BLaER1 treated with 17β-estradiol and CSF1 and Interleukin-3, amounts not matched to agents 10 nM and 100 nM (cell line): ENCODE data around the gene MSRB3.

Source experiments
- H3K27ac ChIP-seq, 11 experiments: shearing (Covaris generic); formaldehyde crosslinking; 2 replicates each; pipeline ENCODE4 v1.8.1; 2022
- H3K27me3 ChIP-seq, 11 experiments: shearing (Covaris generic); formaldehyde crosslinking; 2 replicates each; pipeline ENCODE4 v1.8.1; 2022
- H3K36me3 ChIP-seq, 11 experiments: shearing (Covaris generic); formaldehyde crosslinking; 2 replicates each; pipeline ENCODE4 v1.8.1; 2022
- H3K4me1 ChIP-seq, 10 experiments: shearing (Covaris generic); formaldehyde crosslinking; 2 replicates each; pipeline ENCODE4 v1.8.1; 2022
- H3K4me2 ChIP-seq, 11 experiments: shearing (Covaris generic); formaldehyde crosslinking; 2 replicates each; pipeline ENCODE4 v1.8.1; 2022
- H3K4me3 ChIP-seq, 10 experiments: shearing (Covaris generic); formaldehyde crosslinking; 2 replicates each; pipeline ENCODE4 v1.8.1; 2022
- H3K9ac ChIP-seq, 11 experiments: shearing (Covaris generic); formaldehyde crosslinking; 2 replicates each; pipeline ENCODE4 v1.8.1; 2022
- H3K9me3 ChIP-seq, 11 experiments: shearing (Covaris generic); formaldehyde crosslinking; replicated peaks in 1 of 11; 2 replicates each; pipeline ENCODE4 v1.8.1; 2022
- H4K20me1 ChIP-seq, 11 experiments: shearing (Covaris generic); formaldehyde crosslinking; 2 replicates each; pipeline ENCODE4 v1.8.1; 2022
- Cebpa-rat ChIP-seq, 11 experiments: shearing (Covaris generic); IDR thresholded peaks; 2 replicates each; pipeline ENCODE4 v1.8.1; 2022

The MSRB3 gene

GRCh38 chr12:65411171-65411570 is 132.7 kb downstream of the MSRB3 start:
- peaks cover 0 to 9% (median 5%) of the 10 kb centered on the region in 10 experiments; a peak in 3 of 20 replicates for H3K4me1 ChIP-seq
- no peaks in the 10 kb centered on the region for H4K20me1 ChIP-seq
- H3K9me3 ChIP-seq: peaks cover 0 to 21% (median 0%) of the 10 kb centered on the region in 11 experiments; a peak in 7 of 22 replicates
- H3K9ac ChIP-seq: no peak overlapping the region
- no peaks in the 10 kb centered on the region for H3K27me3 ChIP-seq
- no peaks in the 10 kb centered on the region for H3K36me3 ChIP-seq
- no peak for TF ChIP-seq Cebpa-rat (IDR thresholded peaks at IDR 0.05)
- no peak overlapping the region for H3K4me2 ChIP-seq
- H3K27ac ChIP-seq: no peak overlapping the region
- no peak overlapping the region for H3K4me3 ChIP-seq

- Histone ChIP-seq H3K36me3 (no peaks in the 10 kb centered on the region), H4K20me1 (no peaks in the 10 kb centered on the region), H3K27ac (no peak overlapping the region), H3K9ac (no peak overlapping the region), H3K9me3 (peaks cover 3 to 29% (median 11%) of the 10 kb centered on the region in 11 experiments; a peak in 18 of 22 replicates), H3K4me3 (no peak overlapping the region), H3K4me2 (peak overlapping the region in 1 of 11 experiments; percentile 31; a peak in 1 of 22 replicates), H3K27me3 (no peaks in the 10 kb centered on the region), H3K4me1 (peaks cover 0 to 9% (median 5%) of the 10 kb centered on the region in 10 experiments; a peak in 3 of 20 replicates)
- no peak for TF ChIP-seq Cebpa-rat (IDR thresholded peaks at IDR 0.05)
These were observed 136.0 kb downstream of the MSRB3 start for GRCh38 chr12:65414526-65414925.

GRCh38 chr12:65415826-65416225 is 137.3 kb downstream of the MSRB3 start:
- Histone ChIP-seq H3K9ac (no peak overlapping the region), H3K27me3 (no peaks in the 10 kb centered on the region), H3K4me3 (no peak overlapping the region), H3K27ac (no peak overlapping the region), H3K36me3 (no peaks in the 10 kb centered on the region), H3K9me3 (peaks cover 16 to 40% (median 23%) of the 10 kb centered on the region in 11 experiments), H3K4me1 (peaks cover 0 to 9% (median 0%) of the 10 kb centered on the region in 10 experiments; a peak in 3 of 20 replicates), H3K4me2 (no peak overlapping the region), H4K20me1 (no peaks in the 10 kb centered on the region)
- no peak for TF ChIP-seq Cebpa-rat (IDR thresholded peaks at IDR 0.05)

- Histone ChIP-seq H4K20me1 (no peaks in the 10 kb centered on the region), H3K9ac (no peak overlapping the region), H3K9me3 (peaks cover 34 to 66% (median 42%) of the 10 kb centered on the region in 11 experiments), H3K4me1 (peaks cover 0 to under 1% (median 0%) of the 10 kb centered on the region in 10 experiments; a peak in 2 of 20 replicates), H3K27ac (no peak overlapping the region), H3K4me3 (no peak overlapping the region), H3K36me3 (no peaks in the 10 kb centered on the region), H3K27me3 (no peaks in the 10 kb centered on the region), H3K4me2 (no peak overlapping the region)
- no peak for TF ChIP-seq Cebpa-rat (IDR thresholded peaks at IDR 0.05)
These were observed 141.0 kb downstream of the MSRB3 start for GRCh38 chr12:65419284-65420072.

- H3K4me1 ChIP-seq: no peaks in the 10 kb centered on the region
- no peak overlapping the region for H3K4me2 ChIP-seq
- no peak overlapping the region for H3K9ac ChIP-seq
- peaks cover 41 to 65% (median 49%) of the 10 kb centered on the region in 11 experiments for H3K9me3 ChIP-seq
- H3K27ac ChIP-seq: no peak overlapping the region
- no peaks in the 10 kb centered on the region for H4K20me1 ChIP-seq
- TF ChIP-seq Cebpa-rat (IDR thresholded peaks at IDR 0.05): no peak
- H3K36me3 ChIP-seq: no peaks in the 10 kb centered on the region
- no peaks in the 10 kb centered on the region for H3K27me3 ChIP-seq
- H3K4me3 ChIP-seq: no peak overlapping the region
These were observed 142.5 kb downstream of the MSRB3 start for GRCh38 chr12:65420941-65421340.

- Histone ChIP-seq H3K9me3 (peaks cover 20 to 50% (median 32%) of the 10 kb centered on the region in 11 experiments), H4K20me1 (no peaks in the 10 kb centered on the region), H3K9ac (no peak overlapping the region), H3K4me1 (0 out of 20 replicates have a peak, but pooled peaks cover 0 to 7% (median 0%) of the 10 kb centered on the region in 10 experiments), H3K4me3 (no peak overlapping the region), H3K36me3 (no peaks in the 10 kb centered on the region), H3K27me3 (no peaks in the 10 kb centered on the region), H3K4me2 (no peak overlapping the region; a peak in 1 of 22 replicates), H3K27ac (no peak overlapping the region)
- TF ChIP-seq Cebpa-rat (IDR thresholded peaks at IDR 0.05): no peak
These were observed 149.2 kb downstream of the MSRB3 start for GRCh38 chr12:65427646-65428045.

- Histone ChIP-seq H3K36me3 (no peaks in the 10 kb centered on the region), H4K20me1 (no peaks in the 10 kb centered on the region), H3K9me3 (peaks cover 13 to 37% (median 26%) of the 10 kb centered on the region in 11 experiments; a peak in 21 of 22 replicates), H3K9ac (no peak overlapping the region), H3K4me3 (no peak overlapping the region), H3K27ac (no peak overlapping the region), H3K4me1 (0 out of 20 replicates have a peak, but pooled peaks cover 0 to 7% (median 0%) of the 10 kb centered on the region in 10 experiments), H3K4me2 (0 out of 22 replicates have a peak overlapping the region, but pooled peaks of 1 of the 11 experiments have one; percentile 19), H3K27me3 (no peaks in the 10 kb centered on the region)
- no peak for TF ChIP-seq Cebpa-rat (IDR thresholded peaks at IDR 0.05)
These were observed 151.5 kb downstream of the MSRB3 start for GRCh38 chr12:65430006-65430405.

GRCh38 chr12:65430571-65431306 is 152.3 kb downstream of the MSRB3 start:
- no peak overlapping the region for H3K4me3 ChIP-seq
- H3K9me3 ChIP-seq: peaks cover 12 to 29% (median 22%) of the 10 kb centered on the region in 11 experiments; a peak in 21 of 22 replicates
- TF ChIP-seq Cebpa-rat (IDR thresholded peaks at IDR 0.05): no peak
- 0 out of 20 replicates have a peak, but pooled peaks cover 0 to 7% (median 0%) of the 10 kb centered on the region in 10 experiments for H3K4me1 ChIP-seq
- H3K36me3 ChIP-seq: no peaks in the 10 kb centered on the region
- no peak overlapping the region for H3K4me2 ChIP-seq
- no peaks in the 10 kb centered on the region for H3K27me3 ChIP-seq
- H4K20me1 ChIP-seq: no peaks in the 10 kb centered on the region
- no peak overlapping the region for H3K27ac ChIP-seq
- no peak overlapping the region for H3K9ac ChIP-seq

- no peak overlapping the region for H3K9ac ChIP-seq
- no peak overlapping the region for H3K4me2 ChIP-seq
- H3K4me3 ChIP-seq: no peak overlapping the region
- no peaks in the 10 kb centered on the region for H3K36me3 ChIP-seq
- H4K20me1 ChIP-seq: no peaks in the 10 kb centered on the region
- no peaks in the 10 kb centered on the region for H3K27me3 ChIP-seq
- H3K9me3 ChIP-seq: peaks cover 2 to 16% (median 10%) of the 10 kb centered on the region in 11 experiments; a peak in 18 of 22 replicates
- H3K27ac ChIP-seq: no peak overlapping the region
- 0 out of 20 replicates have a peak, but pooled peaks cover 0 to 7% (median 0%) of the 10 kb centered on the region in 10 experiments for H3K4me1 ChIP-seq
- no peak for TF ChIP-seq Cebpa-rat (IDR thresholded peaks at IDR 0.05)
These were observed 153.6 kb downstream of the MSRB3 start for GRCh38 chr12:65432114-65432513.
